ENCODE measurements around the gene APLN.
A peak's percentile ranks its signal among the peaks of the same experiment; 100 is the strongest.

The APLN gene

GRCh38 chrX:129640737-129641136 lies 14.0 kb downstream of the APLN start:
- TF ChIP-seq CTCF (IDR thresholded peaks at IDR 0.05; ENCODE audit: low read depth, low read length), result no peak
- no peak for TF ChIP-seq POLR2A (IDR thresholded peaks at IDR 0.05; ENCODE audit: extremely low read depth, insufficient read length)
- TF ChIP-seq MYC (IDR thresholded peaks at IDR 0.05; ENCODE audit: low read depth, low read length), result no peak
- TF ChIP-seq, protein P1, sequence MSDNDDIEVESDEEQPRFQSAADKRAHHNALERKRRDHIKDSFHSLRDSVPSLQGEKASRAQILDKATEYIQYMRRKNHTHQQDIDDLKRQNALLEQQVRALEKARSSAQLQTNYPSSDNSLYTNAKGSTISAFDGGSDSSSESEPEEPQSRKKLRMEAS (IDR thresholded peaks at IDR 0.05; ENCODE audit: low read depth, low read length), result no peak
- DNase-seq (ENCODE audit: low read depth), result no peak
- H3K4me3 ChIP-seq (ENCODE audit: low read depth, low read length), result no peak overlapping the region

- H3K4me3 ChIP-seq (ENCODE audit: low read depth, low read length), result no peak overlapping the region
- no peak for DNase-seq (ENCODE audit: low read depth)
- TF ChIP-seq, protein P1 (IDR thresholded peaks at IDR 0.05; ENCODE audit: low read depth, low read length), result no peak
Measured at GRCh38 chrX:129638917-129639316, 15.8 kb downstream of the APLN start.

- no peak overlapping the region for H3K4me3 ChIP-seq (ENCODE audit: low read depth, low read length)
- TF ChIP-seq CTCF (IDR thresholded peaks at IDR 0.05; ENCODE audit: low read depth, low read length) (peak; percentile 88), MYC (IDR thresholded peaks at IDR 0.05; ENCODE audit: low read depth, low read length) (no peak; the same call in 1 of the 2 replicates)
- peak; percentile 75 for DNase-seq (ENCODE audit: low read depth)
Measured at GRCh38 chrX:129637217-129638109, 17.3 kb downstream of the APLN start.

DNA sequence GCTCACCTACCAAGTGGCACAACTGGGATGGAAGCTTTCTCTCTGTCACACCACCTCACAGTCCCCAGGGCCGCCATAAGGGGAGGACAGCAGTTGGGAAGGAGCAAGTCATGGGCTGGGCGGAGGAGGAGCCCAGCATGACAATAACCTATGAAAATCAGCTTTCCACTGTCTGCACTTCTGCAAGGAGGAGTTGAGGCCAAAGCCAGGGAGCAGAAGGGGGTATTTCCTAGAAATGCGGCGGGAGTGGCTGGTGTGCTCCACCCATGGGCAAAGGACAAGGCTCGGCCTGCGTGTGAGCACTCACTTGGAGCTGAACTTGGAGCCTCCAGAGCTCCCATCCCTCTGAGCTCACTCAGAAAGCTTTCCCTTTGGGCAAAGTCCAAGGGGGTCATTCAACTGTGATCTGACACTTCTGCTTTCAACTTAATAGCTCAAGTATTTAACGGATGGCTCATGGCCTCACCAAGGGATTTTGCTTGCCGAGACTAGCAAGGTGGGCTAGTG lies 18.5 kb downstream of the APLN start:
- H3K4me3 ChIP-seq (ENCODE audit: low read depth, low read length), result no peak overlapping the region
- DNase-seq (ENCODE audit: low read depth), result no peak
- no peak for TF ChIP-seq MYC (IDR thresholded peaks at IDR 0.05; ENCODE audit: low read depth, low read length)
- TF ChIP-seq POLR2A (IDR thresholded peaks at IDR 0.05; ENCODE audit: extremely low read depth, insufficient read length), result no peak
- TF ChIP-seq CTCF (IDR thresholded peaks at IDR 0.05; ENCODE audit: low read depth, low read length), result no peak
- TF ChIP-seq, protein P1 (IDR thresholded peaks at IDR 0.05; ENCODE audit: low read depth, low read length), result no peak

- H3K4me3 ChIP-seq (ENCODE audit: low read depth, low read length), result no peak overlapping the region
- TF ChIP-seq, protein P1 (IDR thresholded peaks at IDR 0.05; ENCODE audit: low read depth, low read length), result no peak
- no peak for TF ChIP-seq POLR2A (IDR thresholded peaks at IDR 0.05; ENCODE audit: extremely low read depth, insufficient read length)
- no peak for DNase-seq (ENCODE audit: low read depth)
Measured at GRCh38 chrX:129634541-129634940, 20.2 kb downstream of the APLN start.

DNA sequence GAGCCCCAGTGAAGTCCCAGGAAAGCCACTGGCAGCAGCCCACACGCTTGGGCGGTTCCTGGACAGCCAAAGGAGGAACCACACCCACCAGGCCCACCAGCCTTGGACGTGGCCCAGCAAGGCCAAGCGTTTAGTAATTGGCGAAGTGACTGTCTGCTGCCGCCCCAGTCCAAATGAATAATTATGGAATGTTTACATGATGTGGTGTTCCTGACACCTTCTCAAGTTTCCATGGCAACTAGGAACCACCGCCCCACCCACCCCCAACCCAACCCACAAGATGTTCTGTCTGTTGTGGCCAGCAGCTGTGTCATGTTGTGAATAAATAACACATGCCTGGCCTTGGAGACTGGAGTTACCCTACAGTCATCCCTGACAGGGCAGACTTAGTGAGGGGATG lies 22.3 kb downstream of the APLN start:
- H3K4me3 ChIP-seq (ENCODE audit: low read depth, low read length), result no peak overlapping the region
- TF ChIP-seq CTCF (IDR thresholded peaks at IDR 0.05; ENCODE audit: low read depth, low read length) (no peak), POLR2A (IDR thresholded peaks at IDR 0.05; ENCODE audit: extremely low read depth, insufficient read length) (no peak), MYC (IDR thresholded peaks at IDR 0.05; ENCODE audit: low read depth, low read length) (no peak)
- TF ChIP-seq, protein P1 (IDR thresholded peaks at IDR 0.05; ENCODE audit: low read depth, low read length), result no peak
- no peak for DNase-seq (ENCODE audit: low read depth)

All from NB4 (cell line).